NCI-H345 (cell line): ENCODE results near the gene NUMA1.

ENCODE experiments used
- DNase-seq: peaks from one replicate; lab custom pipeline; 2025; lab: John Stamatoyannopoulos, UW

Gene NUMA1

DNA sequence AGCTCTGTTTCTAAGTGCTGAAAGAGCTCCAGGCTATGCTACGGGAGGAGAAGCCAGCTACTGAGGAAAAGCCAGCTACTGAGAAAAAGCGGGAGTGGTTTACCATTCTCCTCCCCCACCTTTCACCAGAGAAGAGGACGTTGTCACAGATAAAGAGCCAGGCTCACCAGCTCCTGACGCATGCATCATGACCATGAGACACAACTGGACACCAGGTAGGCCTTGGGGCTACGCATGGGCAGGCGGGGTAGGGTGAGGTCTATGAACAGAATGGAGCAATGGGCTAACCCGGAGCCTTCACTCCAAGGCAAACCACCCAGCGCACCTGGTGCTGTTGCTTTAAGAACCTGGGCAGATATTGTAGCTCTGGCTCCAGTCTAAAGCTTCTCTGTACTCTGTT is 80.5 kb downstream of the NUMA1 start:
- DNase-seq, result no peak

DNA sequence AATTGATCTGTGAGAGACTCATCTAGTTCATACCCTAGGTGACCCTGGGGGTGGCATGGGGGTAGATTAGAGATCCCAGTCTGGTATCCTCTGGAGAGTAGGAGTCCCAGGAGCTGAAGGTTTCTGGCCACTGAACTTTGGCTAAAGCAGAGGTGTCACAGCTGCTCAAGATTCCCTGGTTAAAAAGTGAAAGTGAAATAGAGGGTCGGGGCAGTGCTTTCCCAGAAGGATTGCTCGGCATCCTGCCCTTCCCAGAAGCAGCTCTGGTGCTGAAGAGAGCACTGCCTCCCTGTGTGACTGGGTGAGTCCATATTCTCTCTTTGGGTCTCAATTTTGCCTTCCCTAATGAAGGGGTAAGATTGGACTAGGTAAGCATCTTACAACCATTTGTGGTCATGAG is 81.0 kb downstream of the NUMA1 start:
- no peak for DNase-seq

DNA sequence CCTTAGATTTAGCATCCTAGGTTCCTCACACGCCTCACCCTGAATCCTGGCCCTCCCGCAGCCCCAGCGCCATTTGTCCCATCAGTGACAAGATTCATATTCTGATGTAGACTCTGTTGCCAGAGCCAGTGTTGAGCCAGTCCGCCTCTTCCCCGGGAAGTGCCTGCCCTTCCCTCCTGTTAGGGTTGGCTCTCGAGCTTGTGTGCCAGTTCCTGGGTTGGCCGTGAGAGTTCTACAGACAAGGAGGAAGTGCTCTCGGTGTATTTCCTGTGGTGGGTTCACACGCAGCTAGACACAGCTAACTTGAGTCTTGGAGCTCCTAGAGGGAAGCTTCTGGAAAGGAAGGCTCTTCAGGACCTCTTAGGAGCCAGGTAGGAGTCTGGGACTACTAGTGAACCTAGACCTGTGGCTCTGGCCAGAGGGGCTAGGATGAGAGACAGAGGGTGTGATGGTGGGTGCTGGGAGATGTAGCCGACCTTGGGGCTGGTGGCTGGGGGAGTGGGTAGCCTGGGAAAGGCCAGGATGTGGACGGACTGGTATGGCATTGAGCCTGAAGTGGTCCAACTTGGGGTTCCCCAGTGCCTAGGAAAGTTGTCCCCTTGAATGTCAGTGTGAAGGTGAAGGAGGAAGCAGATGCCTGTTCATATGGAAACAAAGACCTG is 81.6 kb downstream of the NUMA1 start, which contains the start of gene IL18BP:
Gene IL18BP, plus strand, starts transcription at position 261 of the 662 bp plus-strand sequence. CDS start 1,076 bp downstream, outside the sequence.
- DNase-seq, result no peak

DNA sequence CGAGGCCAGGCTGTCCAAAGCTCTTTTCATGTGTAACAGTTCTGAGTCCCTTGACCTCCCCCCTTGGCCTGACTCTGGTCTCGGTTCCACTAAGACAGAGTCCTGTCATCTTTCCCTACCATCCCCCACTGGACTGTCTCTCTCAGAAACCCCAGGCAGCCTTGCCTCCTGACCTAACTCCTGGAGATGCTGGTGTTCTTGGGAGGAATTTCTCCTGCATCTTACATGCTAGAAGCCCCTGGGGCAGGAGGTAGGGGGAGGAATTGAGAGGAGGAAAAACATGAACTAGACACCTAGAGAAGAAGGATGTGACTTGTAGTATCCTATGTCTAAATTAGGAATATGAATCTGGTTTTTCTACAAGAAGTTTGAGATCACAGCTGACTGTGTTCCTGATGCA is 82.3 kb downstream of the NUMA1 start:
- DNase-seq, result no peak

DNA sequence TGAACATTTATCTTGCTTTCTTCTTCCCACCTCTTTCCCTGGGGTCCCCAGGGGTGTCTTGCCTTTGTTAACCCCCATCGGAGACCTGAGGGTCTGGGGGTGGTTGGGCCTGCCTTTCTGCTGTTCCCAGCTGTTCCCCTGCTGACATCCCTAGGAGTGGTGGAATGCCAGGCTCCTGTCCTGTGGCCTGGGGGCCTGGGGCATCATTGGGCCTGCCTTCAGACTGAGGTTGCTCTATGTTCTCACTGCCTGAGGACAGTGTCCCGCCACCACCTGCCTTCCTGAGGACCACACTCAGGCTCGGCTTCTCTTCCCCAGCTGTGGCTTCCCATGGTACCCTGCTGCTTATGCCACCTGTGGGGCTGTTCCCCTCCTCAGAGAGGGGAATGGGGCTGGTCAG is 82.7 kb downstream of the NUMA1 start:
- no peak for DNase-seq

DNA sequence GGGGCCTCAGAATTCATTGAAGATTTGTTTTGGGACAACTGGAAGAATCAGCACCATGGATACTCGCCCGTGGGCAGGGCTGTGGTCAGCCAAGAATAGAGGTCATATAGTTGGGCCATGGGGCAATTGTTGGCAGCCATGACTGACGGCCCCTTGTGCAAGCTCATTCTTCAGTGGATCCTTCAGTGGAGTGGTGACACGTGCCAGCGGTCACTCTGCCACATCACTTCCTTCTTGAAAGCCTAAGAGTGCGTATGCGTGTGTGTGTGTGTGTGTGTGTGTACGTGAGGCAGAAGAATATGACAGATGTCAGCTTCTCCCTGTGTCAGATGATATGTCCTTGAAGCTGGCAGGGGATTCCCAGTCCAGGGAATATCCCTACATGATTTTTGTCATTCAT is 83.4 kb downstream of the NUMA1 start:
- no peak for DNase-seq

DNA sequence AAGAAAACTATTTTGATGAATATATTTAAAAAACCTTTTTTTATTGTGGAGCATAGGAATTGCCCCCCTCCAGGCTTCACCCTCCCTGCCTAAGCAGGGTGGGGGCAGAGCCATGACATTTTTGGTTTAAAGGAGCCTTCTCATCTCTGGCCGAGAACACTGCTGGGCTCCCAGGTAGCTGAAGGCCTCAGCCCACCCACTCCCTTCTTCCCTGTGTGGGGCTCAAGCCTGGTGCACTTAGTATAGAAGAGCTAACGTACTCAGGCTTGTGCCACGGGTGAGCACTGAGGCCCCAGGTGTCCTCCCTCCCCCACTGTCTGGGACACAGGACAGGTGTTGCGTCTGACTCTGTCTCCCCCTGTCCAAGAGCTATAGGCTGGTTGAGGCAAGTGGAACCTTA is 83.8 kb downstream of the NUMA1 start:
- no peak for DNase-seq

DNA sequence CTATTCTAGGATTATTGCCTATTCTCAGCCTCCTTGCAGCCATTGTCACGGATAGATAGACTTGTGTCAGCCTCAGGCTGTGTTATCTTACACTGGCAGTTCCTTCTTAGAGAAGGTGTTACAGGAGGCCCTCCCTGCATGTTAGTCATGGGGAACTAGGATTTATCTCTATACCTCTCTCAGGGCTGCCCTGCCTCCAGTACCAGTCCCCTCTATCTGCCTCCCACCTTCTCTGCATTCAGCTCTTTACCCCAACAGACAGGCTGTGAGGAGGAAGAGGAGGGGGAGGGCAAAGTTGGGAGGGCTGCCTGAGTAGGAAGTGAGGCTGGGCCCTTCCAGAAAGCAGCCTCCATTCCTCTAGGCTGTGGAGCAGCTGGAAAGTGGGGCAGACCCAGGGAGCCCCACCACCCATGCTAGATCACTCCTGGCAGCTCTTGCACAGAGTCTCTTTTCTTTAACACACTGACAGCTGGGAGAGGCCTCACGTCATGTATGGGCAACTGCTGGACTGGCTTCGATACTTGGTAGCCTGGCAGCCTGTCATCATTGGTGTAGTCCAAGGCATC is 84.5 kb downstream of the NUMA1 start:
- DNase-seq, result no peak

DNA sequence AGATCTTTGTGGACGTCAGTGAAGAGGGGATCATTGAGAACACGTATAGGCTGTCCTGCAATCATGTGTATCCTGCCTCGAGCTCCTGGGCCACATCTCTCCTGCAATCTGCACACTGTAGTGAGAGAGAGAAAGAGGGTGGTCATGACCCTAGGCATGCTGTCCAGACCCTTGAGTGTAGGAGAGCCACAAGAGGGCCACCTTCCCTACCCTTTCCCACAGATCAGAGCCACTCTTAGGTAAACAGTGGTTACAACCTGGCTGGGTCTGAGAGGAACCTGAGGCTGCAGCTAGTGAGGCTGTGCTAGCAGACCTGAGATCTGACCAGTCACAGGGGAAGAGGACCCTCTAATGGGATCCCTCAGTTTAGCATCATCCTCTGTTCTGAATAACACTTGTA is 85.6 kb downstream of the NUMA1 start:
- no peak for DNase-seq

DNA sequence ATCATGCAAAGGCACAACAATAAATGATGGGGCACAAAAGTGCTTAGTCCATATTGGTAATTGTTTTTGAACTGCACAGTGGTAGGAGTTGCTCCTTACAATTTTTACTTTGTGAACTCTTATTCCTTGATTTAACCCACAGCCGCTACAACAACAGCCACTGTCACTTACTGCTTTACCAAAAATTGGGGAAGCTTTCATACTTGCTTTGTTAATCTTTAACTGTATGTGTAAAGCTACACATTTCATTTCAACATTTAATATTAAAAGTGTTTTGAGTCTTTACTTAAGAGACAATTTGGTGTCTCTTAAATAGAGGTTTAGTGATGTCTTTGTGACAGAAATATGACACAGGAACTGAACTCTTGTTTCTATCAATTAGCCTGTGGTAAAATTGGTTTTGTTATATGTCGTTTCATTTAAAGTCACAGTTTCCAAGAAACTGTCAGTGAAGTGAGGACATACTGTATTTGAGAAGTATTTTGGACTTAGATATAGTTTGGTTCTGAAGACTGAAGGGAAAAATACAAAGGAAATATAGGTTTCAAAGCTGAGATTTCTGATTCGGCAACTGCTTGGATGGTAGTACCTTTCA is 88.1 kb downstream of the NUMA1 start:
- no peak for DNase-seq

DNA sequence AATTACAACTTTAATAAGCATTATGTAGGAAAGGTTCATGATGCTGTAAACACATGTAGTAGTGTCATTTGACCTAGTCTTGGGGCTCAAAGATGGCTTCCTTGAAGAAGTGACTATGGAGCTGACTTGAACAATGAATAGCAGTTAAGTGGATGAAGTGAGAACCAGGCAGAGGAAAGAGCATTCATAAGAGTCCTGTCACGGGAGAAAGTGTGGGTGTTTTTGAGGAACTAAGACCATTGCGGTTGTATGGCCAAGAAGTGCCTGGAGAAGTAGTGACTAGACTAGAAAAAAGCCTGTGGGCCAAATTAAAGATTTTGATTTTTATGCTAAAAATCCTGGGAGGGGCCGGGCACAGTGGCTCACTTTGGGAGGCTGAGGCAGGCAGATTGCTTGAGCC is 88.8 kb downstream of the NUMA1 start:
- no peak for DNase-seq

DNA sequence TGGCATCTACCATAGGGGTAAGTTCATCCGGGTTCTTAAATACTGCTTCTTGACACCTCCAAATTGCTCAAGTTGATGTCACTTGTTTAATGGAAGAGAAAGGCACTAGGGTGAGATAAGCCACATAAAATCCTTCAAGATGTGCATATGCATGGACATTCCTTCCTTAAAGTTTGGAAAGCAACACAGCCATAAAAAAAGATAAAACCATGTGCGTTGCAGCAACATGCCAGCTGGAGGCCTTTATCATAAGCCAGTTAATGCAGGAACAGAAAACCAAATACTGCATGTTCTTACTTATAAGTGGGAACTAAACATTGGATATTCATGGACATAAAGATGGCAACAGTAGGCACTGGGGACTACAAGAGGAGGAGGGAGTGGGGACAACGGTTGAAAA is 89.6 kb downstream of the NUMA1 start:
- DNase-seq, result no peak

DNA sequence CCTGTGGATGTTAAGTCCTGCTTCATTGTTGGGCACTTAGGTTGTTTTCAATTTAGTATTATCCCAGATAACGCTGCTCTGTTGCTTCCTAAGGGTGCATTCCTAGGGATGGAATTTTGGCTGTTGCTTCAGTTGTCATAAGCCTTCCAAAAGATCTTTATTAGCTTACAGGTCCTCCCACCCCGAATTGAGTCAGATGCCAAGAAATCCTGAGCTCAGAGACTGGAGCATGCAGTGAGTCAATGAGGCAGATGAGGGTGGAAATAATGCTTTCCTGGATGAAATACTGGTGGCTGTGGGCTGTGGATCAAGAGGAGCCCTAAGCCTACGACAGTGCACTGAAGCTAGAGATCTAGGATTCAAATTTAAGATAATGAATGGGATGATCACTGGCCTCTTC is 92.3 kb downstream of the NUMA1 start:
- DNase-seq, result no peak

DNA sequence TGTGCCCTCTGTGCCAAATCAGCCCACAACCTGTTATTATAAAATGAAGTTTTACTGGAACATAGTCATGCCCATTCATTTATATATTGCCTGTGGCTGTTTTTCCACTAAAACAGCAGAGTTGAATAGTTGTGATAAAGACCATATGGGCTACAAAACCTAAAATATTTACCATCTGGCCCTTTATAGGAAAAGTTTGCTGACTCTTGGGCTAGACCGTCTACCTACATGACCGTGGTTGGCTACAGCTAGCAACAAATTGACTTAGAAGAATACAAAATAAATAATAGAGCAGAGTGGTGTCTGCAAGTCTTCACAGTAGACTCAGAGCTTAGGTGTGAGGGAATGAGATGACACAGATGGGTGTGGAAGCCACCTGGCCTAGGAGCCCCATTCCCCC is 92.8 kb downstream of the NUMA1 start:
- no peak for DNase-seq

DNA sequence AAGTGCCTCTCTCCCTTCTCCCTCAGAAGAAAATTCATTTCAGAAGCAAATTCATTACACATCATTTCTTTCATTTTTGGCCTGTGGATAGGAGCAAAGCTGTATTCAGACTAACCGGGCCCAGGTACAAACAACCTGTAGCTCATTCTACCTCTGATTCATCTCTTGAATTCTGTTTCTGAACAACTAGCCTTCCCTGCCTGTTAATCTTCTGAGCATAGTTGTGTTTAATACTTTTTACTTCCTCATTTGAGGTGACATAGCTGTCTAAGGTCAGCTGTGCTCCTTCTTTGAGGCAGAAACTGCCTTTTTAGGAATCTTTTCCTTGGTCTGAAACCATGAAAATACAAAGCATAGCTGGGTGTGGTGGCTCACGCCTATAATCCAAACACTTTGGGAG is 94.2 kb downstream of the NUMA1 start:
- DNase-seq, result no peak

DNA sequence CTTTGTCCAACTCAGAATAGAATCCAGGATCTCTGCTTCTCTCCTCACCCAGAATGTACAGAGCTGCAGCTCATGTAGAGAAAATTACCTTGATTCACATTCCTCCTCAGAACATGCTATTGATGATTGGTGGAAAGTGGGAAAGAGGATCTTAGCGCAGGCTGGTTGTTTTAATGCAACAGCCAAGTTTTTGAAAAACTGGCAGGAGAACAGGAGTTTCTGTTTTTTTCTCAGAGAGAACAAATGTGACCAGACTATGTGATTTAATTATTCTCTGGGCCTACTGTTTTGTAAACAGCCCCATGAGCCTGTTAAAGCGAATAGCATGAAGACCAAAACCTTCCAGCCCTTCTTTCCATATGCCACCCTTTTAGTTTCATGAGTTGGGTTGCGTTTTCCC is 100.7 kb downstream of the NUMA1 start:
- no peak for DNase-seq

DNA sequence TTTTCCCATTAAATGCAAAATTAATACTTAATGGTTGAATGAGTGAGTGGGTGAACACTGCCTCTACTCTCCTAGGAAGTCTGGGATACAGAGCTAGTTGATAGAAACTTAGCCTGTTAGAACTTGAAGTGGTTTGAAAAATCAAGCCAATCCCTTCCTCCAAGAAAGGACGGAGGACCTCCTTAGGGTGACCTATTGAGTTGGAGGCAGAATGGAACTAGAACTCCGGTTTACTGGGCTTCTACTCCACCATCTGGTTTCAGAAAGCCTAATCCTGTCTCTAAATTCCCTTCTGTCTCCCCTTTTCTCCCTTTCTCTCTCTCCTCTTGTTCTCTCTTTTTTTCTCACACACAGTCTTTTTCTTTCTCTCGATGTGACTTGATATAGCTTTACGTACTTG is 101.2 kb downstream of the NUMA1 start:
- no peak for DNase-seq

DNA sequence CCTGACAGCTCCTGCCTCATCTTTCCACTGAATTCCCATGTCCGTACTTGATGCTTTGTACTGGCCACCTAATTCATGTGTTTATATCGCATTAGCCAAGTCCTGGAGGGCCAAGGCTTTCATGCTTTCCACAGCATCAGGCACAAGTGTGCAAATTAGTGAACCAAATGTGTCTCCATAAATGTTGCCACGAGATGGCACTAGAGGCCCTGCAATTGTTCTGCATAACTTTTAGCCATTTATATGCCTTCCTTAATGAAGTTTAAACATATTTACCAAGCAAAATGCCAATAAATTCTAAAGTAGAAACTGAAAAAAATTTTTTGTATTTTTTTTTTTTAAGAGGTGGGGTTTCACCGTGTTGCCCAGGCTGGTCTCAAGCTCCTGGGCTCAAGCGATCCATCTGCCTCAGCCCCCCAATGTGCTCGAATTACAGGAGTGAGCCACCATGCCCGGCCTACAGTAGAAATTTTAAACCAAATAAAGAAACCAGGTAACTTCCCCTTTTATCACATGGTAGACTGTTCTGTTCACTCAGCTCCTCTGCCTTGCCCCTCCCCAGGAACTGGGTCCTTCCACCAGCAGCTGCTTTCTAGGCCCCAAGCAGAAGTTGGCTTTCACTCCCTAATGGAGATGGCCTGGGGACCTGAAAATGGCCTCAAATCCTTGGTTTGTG is 102.5 kb downstream of the NUMA1 start:
- DNase-seq, result peak; percentile 20

DNA sequence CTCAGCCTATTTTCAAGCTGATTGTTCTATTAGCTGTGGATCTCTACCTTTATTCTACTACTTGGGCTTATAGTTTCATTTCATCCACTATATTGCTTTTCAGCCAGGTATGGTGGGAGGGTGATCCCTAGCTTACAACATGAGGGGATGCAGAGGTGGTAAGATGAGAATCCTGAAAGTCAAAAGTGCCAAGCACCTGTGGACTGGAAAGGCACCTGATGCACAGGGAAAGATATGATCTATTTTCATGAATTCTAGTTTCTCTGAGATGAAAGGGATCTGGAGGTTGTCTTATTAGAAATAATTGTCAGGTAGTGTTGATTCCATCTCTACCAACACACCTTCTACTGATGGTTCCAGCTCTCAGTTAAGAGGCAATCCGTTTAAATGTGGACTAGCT is 103.3 kb downstream of the NUMA1 start:
- no peak for DNase-seq

DNA sequence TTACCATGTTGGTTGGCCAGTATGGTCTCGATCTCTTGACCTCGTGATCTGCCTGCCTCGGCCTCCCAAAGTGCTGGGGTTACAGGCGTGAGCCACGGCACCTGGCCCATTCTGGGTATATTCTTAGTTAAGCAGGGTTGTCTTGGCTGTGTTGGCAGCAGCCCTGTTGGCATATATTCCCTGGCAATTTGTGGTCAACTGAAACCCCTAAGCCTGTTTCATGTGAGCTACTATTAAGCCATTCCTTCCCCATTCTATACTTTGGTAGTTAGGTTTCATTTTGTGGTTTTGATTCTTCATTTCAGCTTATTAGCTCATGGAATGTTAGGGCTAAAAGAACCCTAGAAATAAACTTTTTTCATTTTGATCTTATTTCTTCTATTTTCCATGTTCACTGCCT is 103.8 kb downstream of the NUMA1 start:
- DNase-seq, result no peak

DNA sequence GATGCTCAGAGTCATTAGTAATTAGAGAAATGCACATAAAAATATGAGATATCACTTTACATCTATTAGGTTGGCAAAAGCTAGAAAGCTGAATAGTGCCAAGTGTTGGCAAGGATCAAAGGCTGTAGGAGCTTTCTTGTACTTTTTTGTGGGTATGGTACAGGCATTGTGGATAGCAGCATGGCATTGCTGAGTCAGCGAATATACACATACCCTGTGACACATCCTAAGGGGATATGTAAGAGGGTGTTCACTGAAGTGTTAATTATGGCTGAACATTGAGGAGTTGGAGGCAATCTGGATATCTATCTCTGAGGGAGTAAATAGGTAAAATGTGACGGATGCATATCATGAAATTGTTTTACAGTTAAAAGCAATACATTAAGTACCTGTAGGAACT is 108.7 kb downstream of the NUMA1 start:
- no peak for DNase-seq

DNA sequence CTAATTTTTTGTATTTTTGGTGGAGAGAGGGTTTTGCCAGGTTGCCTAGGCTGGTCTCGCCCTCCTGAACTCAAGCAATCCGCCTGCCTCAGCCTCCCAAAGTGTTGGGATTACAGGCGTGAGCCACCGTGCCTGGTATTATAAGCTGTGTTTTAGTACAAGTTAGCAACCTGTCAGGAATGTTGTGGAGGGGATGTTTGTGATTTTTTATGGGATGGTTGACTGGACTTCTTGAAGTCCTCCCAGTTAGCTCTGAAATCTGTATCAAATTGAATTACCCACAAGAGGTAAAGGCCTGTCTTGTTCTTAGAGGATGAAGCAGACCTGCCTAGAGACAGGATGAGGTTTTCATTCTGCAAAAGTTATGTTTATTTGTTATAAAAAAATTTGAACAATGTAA is 115.7 kb downstream of the NUMA1 start:
- DNase-seq, result no peak

DNA sequence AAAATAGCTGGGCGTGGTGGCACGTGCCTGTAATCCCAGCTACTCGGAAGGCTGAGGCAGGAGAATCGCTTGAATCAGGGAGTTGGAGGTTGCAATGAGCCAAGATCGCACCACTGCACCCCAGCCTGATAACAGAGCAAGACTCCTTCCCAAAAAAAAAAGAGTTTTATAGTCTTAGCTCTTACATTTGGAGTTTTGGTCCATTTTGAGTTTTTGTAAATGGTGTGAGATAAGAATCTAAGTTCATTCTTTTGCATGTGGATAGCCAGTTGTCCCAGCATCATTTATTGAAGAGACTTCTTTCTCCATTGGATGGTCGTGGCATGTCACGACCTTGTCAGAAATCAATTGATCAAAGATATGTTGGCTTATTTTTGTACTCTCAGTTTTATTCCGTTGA is 116.9 kb downstream of the NUMA1 start:
- no peak for DNase-seq
